Omental fat pad (tissue), 4 donors: ENCODE data around the gene TMPRSS13. TPM values are rescaled to one million over a fixed set of nuclear protein-coding genes. Genes with fewer than 3 reads are reported as not detected.

Experiments
- ATAC-seq: fragments of 150-250 bp; one replicate; pipeline ENCODE4 v1.9.1; 2016; ENCODE audit warnings: mild to moderate bottlenecking, moderate library complexity; ENCODE audit not compliant: low FRiP score
- DNase-seq: peaks from one replicate; pipeline ENCODE4 v3.0.0-alpha.2; 2019; ENCODE audit warnings: low spot score
- CTCF ChIP-seq, 3 donors: fragments of 450-650 bp; IDR thresholded peaks; one replicate each; pipeline ENCODE4 v1.5.1; 2016 to 2017; ENCODE audit warnings: antibody characterized with exemption in 3 of 3, mild to moderate bottlenecking in 3 of 3, moderate library complexity in 2 of 3
- total RNA-seq, 4 donors: library from RNA; depleted of rRNA; stranded (reverse); fragments of >200 nt; gene quantifications; one replicate each; pipeline ENCODE4 v1.1.0, GENCODE V29; 2016

TMPRSS13 gene
- total RNA-seq, 4 donors from 2014 or later, result 0.50 TPM; not detected in 3

DNA sequence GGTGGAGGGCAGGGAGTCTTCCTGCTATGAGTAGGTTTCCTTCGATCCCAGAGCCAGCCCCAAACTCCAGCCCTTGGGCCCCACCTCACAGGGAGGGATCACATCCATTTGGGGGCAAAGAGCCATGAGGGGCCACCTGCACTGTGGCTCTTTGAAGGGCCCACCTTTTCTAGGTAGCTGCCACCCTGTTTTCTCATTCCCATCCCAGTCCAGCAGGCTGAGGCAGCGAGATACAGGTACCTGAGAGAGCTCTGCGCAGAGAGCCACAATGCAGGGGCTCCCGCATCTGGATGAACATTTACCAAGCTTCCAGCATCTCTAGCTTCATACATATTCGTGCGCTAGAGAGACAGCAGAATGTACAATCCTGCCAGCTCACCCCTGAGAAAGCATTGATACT lies 69.1 kb downstream of the TMPRSS13 start:
- TF ChIP-seq CTCF (IDR thresholded peaks at IDR 0.05), result no peak
- ATAC-seq (no peak), DNase-seq (no peak)

DNA sequence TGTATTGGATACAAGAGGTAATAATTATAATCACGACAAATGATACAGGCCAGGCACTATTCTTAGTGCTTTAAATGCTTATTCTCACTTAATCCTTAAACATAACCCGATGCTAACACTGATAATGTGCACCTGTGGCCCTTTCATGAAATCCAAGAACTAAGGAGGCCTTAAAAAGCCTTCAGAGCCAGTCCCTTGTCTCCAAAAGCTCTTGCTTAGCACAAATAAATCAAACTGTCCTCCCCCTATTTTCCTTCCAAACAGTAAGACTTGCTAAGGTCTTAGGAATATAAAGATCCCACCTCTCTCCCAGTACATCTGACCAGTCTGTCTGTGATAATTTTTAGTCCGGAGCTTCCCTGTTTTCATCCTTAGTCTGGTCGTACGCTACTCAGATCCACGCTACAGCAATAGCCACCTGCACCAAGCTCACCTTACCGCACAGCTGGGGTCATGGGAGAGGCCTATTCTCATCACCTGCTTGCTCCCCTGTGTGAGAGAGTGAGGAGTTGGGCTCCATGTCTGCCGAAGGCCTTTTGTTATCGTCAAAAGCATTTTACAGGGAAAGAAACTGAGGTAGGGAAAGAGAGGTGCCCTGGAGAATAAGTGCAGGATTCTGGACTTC lies 69.6 kb downstream of the TMPRSS13 start:
- ATAC-seq (no peak), DNase-seq (no peak)
- no peak for TF ChIP-seq CTCF (IDR thresholded peaks at IDR 0.05)

DNA sequence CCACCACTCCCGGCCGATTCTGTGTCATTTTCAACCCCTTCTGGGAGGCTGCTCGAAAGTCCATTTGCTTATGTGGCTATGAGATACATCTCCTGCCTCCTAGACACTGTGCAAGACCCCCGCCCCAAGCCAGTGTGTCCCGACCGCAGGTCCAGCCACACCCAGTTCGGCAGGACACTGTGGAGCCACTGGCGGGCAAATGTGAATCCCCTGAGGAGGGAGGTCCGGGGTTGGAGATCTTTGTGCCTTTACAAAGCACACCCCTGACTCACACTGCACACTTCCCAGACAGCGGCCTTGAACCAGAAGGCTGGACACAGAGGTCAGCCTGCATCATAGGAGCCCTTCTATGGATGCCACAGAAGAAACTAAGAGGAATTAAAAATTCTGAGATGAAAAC lies 70.1 kb downstream of the TMPRSS13 start:
- DNase-seq (no peak), ATAC-seq (no peak)
- no peak for TF ChIP-seq CTCF (IDR thresholded peaks at IDR 0.05)

GRCh38 chr11:117857734-117858414 lies 71.3 kb downstream of the TMPRSS13 start:
- DNase-seq, result no peak
- no peak for ATAC-seq

DNA sequence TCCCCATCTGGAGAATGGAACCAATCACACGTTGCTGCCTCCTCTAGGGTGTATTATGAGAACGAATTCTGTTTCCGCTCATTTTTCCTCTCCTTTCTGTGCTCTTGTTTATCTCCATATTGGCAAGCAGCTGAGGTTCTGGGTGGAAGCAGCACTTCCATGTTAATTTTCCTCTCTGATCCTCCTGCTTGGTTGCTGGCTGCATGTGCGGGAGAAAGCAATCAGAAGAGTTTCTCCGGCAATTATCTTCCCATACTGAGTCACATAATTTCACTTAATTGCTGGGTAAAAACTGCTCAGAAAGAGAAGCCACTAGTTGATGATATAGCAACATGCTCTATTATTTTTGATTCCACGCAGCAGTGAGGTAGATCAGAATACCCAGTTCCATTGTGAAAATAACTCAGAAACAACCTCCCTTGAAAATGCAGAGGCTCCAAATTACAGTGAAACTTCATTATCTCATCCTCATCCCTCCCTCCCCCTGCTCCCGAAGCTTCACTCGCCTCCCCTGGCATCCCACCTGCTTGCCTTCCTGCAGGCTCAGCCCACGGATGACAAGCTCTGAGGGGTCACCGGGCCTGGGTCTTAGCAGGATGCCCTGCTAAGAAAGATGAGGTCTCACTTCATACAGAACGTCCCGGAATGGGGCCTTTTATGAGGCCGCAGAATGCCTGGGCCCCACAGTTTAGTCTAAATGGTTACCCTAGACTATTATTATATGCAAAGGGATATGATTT lies 73.1 kb downstream of the TMPRSS13 start:
- no peak for TF ChIP-seq CTCF (IDR thresholded peaks at IDR 0.05)
- DNase-seq (no peak), ATAC-seq (no peak)

More at GRCh38 chr11:117857734-117858414, 71.3 kb downstream of the TMPRSS13 start:
- TF ChIP-seq CTCF (IDR thresholded peaks at IDR 0.05), result no peak

DNA sequence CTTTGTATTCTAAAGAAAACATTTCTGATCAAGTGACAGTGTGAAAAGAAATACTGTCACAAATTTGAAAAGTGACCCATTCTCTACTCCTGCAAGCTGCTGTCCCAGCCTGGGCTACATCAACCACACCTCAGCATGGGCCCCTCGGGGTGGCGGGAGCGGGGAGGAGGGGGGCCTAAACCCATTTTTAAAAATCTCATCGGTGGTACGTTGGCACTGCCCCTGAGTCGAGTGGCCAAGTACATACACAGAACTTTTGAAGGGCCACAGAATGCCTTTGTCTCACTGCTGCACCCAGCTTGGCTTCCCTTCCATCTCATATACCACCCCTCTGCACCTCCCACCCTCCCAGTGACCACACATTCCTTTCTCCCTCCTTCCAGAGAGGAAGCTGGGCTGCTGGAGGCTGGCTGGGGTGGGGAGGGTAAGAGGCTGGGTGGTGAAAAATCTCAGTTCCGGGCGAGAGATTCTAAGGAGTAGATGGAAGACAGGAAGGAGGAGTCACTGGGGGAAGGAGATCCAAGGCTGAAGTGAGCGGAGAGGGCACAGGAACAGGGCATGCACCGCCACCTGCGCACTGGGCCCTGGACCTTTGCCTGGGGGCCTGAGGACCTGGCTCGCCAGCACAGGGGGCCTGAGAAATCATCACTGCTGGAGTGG lies 73.9 kb downstream of the TMPRSS13 start:
- DNase-seq, result no peak

More for the DNA sequence above, 73.9 kb downstream of the TMPRSS13 start:
- ATAC-seq, result no peak
- no peak for TF ChIP-seq CTCF (IDR thresholded peaks at IDR 0.05)
